Measurements from ENCODE around the gene PTRH1.

DNA sequence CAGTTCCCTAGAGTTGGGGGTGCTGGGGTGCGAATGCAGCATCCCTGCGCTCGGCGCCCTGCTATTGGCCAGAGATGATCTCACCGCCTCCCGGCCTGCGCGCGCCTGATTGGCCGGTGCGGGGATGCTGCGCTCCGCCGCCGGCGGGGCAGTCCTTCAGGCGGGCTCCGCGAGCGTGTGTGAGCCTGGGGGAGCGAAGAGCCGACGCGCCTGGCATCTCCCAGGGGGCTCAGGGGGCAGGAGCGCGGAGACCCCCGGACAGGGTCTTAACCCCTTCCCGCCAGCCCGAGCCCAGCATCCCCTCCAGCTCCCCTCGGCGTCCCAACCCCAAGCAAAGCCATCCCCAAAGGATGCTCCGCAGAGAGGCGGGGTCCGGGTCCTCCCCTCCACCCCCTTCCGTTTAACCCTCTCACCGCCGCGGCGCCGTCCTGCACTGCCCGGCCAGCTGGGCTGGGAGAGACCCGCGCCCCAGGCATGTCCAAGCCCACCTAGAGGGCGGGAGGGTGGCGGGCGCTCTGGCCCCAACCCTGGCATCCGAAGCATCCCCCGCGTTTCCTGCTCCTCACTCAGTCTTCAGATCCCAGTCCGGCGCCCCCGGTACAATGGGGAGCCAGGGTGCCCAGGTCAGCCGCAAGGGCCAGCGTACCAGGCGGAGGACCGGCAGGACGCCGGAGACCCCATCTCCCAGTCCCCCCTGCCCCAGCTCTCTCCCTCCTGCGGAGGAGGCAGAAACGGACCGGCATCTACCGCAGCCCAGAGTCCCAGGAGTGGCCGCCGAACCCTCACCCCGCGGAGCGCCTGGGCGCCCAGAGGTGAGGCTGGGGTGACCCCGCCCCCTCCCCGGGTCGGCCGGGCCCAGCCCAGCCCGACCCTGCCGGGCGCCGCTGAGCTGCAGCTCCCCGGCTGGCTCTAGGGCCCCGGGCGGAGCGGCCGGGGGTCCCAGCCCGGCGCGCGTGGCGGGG lies 38.9 kb upstream of the PTRH1 start:
- TF ChIP-seq EZH2 (IDR thresholded peaks at IDR 0.05) (no peak), POLR2AphosphoS5 (IDR thresholded peaks at IDR 0.05; ENCODE audit: borderline replicate concordance, low read depth, low read length) (no peak), FOXP2 (optimal IDR thresholded peaks at IDR 0.05; ENCODE audit: control extremely low read depth, extremely low read length, insufficient read depth) (no peak)
